Body of pancreas (tissue), 4 donors: ENCODE measurements around the gene CNOT6.

Source experiments
- CTCF ChIP-seq, 7 experiments: fragments of 450-650 bp in 4 of 7; fragments of 200-600 bp in 3 of 7; sonication (generic) in 3 of 7; IDR thresholded peaks; one replicate each; pipeline ENCODE4 v1.5.1; 2016 to 2019; ENCODE audit warnings: antibody characterized with exemption in 7 of 7
- POLR2A ChIP-seq, 3 donors: fragments of 450-650 bp; IDR thresholded peaks; one replicate each; pipeline ENCODE4 v1.6.1; 2016; ENCODE audit warnings: antibody characterized with exemption in 3 of 3, mild to moderate bottlenecking in 2 of 3

DNA sequence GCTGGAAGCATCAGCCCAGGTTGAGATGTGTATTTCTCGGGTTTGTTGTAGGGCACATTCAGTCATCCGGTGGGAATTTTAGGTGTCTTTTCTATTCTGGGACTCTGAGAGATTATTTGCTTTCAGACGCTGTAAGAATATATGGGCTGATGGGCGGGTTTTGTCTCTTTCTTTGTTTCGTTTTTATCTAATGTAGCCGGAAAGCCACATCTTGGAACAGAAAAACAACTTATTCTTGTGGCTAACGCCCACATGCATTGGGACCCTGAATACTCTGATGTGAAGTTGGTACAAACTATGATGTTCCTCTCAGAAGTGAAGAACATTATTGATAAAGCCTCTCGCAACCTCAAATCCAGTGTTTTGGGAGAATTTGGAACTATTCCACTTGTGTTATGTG lies 74.7 kb downstream of the CNOT6 start:
- TF ChIP-seq CTCF (IDR thresholded peaks at IDR 0.05) (no peak), POLR2A (IDR thresholded peaks at IDR 0.05) (no peak)
